Measurements from ENCODE around the gene SHH. TPM values are rescaled to one million over a fixed set of nuclear protein-coding genes. Genes with fewer than 3 reads are reported as not detected.
A peak's percentile ranks its signal among the peaks of the same experiment; 100 is the strongest.

Gene SHH
- total RNA-seq, 4 donors from 2014 or later, result 1.4 to 2.5 (median 2.1) TPM; not detected in 1

DNA sequence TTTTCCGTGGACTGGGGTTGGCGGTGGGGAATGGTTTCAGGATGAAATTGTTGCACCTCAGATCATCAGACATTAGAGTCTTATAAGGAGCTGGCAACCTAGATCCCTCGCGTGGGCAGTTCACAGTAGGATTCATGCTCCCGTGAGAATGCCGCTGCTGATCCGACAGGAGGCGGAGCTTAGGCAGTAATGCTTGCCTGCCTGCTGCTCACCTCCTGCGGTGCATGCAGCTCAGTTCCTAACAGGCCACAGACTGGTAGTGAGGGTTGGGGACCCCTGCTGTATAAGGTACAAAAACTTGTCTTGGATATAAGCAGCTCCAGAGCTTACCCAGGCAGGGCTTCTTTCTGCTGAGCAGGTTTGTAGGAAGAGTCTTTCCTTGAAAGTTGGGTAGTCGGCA is 53.9 kb downstream of the SHH start:
- Histone ChIP-seq H3K27ac (no peak overlapping the region), H3K9me3 (no peaks in the 10 kb centered on the region), H3K36me3 (peaks cover 0 to 4% (median 0%) of the 10 kb centered on the region in 3 donors), H3K27me3 (no peaks in the 10 kb centered on the region), H3K4me3 (no peak overlapping the region), H3K4me1 (peaks cover 4 to 23% (median 5%) of the 10 kb centered on the region in 4 donors)
- TF ChIP-seq POLR2A (IDR thresholded peaks at IDR 0.05), result no peak
- TF ChIP-seq, protein P1, sequence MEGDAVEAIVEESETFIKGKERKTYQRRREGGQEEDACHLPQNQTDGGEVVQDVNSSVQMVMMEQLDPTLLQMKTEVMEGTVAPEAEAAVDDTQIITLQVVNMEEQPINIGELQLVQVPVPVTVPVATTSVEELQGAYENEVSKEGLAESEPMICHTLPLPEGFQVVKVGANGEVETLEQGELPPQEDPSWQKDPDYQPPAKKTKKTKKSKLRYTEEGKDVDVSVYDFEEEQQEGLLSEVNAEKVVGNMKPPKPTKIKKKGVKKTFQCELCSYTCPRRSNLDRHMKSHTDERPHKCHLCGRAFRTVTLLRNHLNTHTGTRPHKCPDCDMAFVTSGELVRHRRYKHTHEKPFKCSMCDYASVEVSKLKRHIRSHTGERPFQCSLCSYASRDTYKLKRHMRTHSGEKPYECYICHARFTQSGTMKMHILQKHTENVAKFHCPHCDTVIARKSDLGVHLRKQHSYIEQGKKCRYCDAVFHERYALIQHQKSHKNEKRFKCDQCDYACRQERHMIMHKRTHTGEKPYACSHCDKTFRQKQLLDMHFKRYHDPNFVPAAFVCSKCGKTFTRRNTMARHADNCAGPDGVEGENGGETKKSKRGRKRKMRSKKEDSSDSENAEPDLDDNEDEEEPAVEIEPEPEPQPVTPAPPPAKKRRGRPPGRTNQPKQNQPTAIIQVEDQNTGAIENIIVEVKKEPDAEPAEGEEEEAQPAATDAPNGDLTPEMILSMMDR (IDR thresholded peaks at IDR 0.05), result no peak
- no peak for DNase-seq

DNA sequence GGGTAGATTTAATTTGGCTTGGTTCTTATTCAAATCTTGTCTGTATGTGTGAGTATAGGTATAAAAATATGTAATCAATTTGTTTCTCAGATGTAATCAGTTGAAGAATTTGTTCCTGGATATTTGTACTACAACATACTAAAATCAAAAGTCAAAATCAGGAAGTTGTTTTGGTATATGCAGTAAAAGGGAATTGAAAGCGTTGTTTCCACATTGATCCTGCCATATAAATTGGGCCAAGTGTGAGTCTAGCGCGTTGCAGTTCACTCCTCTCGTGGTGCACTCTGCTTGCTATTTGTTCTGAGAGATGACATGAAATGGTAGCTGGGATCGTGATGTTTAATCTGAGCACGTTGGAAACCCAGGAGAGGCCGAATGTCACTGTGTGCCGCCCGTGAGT is 55.9 kb downstream of the SHH start:
- H3K9me3 ChIP-seq, result no peaks in the 10 kb centered on the region
- H3K4me3 ChIP-seq, result no peak overlapping the region
- peaks cover 0 to 4% (median 0%) of the 10 kb centered on the region in 3 donors for H3K36me3 ChIP-seq
- DNase-seq, result no peak
- TF ChIP-seq, protein P1 (IDR thresholded peaks at IDR 0.05), result no peak
- TF ChIP-seq POLR2A (IDR thresholded peaks at IDR 0.05), result no peak
- no peaks in the 10 kb centered on the region for H3K27me3 ChIP-seq
- H3K4me1 ChIP-seq, result peaks cover 4 to 27% (median 8%) of the 10 kb centered on the region in 4 donors
- H3K27ac ChIP-seq, result peak overlapping the region in 1 of 4 donors; percentile 35

DNA sequence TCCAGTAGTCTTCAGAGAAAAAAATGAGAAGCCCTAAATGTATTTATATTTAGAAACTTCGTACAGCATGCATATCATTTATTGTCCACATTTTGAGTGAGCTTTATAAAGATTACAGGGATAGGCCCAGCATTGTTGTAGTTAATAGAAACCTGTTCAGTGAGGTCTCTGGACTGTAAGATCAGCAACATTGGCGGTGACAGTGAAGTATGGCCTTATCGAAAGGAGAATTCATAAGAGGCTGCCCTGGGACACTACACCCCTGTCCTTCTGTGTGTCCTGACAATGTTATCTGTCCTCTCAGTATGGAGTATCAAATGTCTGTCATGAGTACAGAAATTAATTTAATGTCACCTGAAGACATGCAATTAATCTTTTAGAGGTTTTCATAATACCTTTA is 57.2 kb downstream of the SHH start:
- DNase-seq, result no peak
- Histone ChIP-seq H3K27me3 (no peaks in the 10 kb centered on the region), H3K27ac (no peak overlapping the region), H3K4me1 (peaks cover under 1 to 23% (median 8%) of the 10 kb centered on the region in 4 donors), H3K36me3 (peaks cover 0 to 4% (median 0%) of the 10 kb centered on the region in 3 donors), H3K4me3 (no peak overlapping the region), H3K9me3 (no peaks in the 10 kb centered on the region)
- TF ChIP-seq POLR2A (IDR thresholded peaks at IDR 0.05), result no peak
- TF ChIP-seq, protein P1 (IDR thresholded peaks at IDR 0.05), result no peak

DNA sequence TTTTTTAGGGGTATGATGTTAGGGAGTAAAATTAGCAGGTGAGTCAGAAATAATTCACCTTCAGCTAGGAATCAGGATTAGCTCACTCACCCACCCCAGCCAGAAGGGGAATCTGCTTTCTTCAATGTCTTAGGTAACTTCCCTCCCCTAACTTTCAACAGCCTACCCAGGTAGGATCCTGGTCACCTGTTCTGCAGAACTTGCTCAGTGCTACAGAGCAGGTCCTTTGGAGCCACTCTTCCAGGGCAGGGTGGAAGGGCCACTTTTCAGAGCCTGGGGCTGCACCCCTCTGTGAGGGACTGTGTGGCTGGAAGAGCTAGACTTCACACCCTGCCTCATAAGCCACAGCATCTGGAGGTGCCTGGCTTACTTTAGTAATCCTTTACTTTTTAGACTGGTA is 58.1 kb downstream of the SHH start:
- Histone ChIP-seq H3K9me3 (no peaks in the 10 kb centered on the region), H3K27me3 (no peaks in the 10 kb centered on the region), H3K4me3 (no peak overlapping the region), H3K36me3 (peaks cover 0 to 4% (median 0%) of the 10 kb centered on the region in 3 donors), H3K4me1 (peaks cover 0 to 21% (median 8%) of the 10 kb centered on the region in 4 donors), H3K27ac (no peak overlapping the region)
- TF ChIP-seq, protein P1 (IDR thresholded peaks at IDR 0.05), result no peak
- no peak for TF ChIP-seq POLR2A (IDR thresholded peaks at IDR 0.05)
- no peak for DNase-seq

DNA sequence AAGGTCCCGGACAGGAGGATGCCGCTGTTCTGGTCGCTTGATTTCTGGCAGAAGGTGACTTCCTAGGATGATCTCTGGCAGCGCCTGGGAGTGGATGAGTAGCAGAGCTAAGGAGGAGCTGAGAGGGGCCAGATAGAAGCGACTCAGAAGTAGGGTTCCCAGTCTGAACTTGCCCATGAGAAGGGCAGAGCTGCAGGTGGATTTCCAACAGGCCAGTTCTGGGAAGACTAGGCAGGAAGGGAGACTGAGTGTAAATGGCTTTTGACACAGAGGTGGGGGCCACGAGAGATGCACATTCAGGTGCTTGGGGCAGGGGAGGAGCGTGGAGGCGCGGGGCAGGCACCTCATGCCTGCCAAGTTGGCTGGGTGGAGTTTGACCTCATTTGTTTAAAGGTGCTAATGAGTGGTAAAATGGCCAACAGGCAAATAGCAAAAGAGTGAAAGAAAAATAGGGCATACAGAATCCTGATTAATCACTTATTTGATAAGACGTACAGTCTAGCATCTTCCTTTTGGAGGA is 58.8 kb downstream of the SHH start:
- Histone ChIP-seq H3K4me3 (no peak overlapping the region), H3K4me1 (peaks cover 0 to 21% (median 8%) of the 10 kb centered on the region in 4 donors), H3K9me3 (no peaks in the 10 kb centered on the region), H3K27ac (peak overlapping the region in 1 of 4 donors; percentile 39), H3K36me3 (peaks cover 0 to 4% (median 0%) of the 10 kb centered on the region in 3 donors), H3K27me3 (no peaks in the 10 kb centered on the region)
- no peak for TF ChIP-seq POLR2A (IDR thresholded peaks at IDR 0.05)
- TF ChIP-seq, protein P1 (IDR thresholded peaks at IDR 0.05), result no peak
- DNase-seq, result no peak
